HG02623 (cell line): ENCODE data around the gene PPFIA2.

Experiments
- ATAC-seq: cut with Tn5 transposase; IDR thresholded peaks from one replicate; pipeline ENCODE4 v1.9.1; 2021; ENCODE audit warnings: moderate library complexity; ENCODE audit not compliant: unreplicated experiment

Gene PPFIA2

DNA sequence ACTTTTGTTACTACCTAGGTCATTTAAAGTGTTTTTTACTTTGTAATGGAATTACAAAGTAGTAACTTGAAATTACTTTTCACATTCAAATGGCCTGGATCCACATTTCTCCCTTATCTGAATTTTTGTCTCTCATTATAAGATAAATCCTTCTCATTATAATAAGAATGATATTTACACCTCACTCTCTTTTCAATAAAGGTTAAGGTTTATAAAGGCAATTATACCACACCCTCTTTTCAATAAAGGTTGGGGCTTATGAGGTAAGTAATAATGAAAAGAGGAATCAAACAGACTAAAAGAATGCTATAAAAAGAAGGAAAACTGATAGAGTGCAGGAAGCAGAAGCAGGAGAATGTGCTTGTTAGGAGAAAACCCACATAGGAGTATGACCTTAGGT is 470.5 kb downstream of the PPFIA2 start:
- ATAC-seq = no peak

DNA sequence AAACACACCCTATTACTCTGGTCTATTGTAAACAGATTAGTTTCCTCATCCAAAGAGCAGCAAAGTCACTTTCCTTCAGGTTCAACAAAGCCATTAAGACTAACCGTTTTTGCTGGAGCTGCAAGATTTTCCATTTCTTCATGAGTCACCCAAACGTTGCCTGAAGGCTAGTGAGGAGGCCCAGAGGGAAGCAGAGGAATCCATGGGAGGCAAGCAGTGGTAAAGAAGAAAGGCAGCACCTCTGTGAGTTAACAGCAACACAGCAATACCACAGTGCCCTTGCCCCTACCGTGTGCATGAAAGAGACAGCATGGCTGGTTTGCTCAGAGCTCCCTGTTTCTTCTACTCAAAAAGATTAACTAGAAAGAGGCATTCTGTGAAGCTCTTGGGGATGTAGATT is 475.0 kb downstream of the PPFIA2 start:
- ATAC-seq = no peak

- ATAC-seq = no peak
Observed at GRCh38 chr12:81274637-81275529, 484.3 kb downstream of the PPFIA2 start.

- ATAC-seq = no peak
Observed at GRCh38 chr12:81270385-81270784, 488.8 kb downstream of the PPFIA2 start.

GRCh38 chr12:81263072-81263471 is 496.1 kb downstream of the PPFIA2 start:
- ATAC-seq = no peak

DNA sequence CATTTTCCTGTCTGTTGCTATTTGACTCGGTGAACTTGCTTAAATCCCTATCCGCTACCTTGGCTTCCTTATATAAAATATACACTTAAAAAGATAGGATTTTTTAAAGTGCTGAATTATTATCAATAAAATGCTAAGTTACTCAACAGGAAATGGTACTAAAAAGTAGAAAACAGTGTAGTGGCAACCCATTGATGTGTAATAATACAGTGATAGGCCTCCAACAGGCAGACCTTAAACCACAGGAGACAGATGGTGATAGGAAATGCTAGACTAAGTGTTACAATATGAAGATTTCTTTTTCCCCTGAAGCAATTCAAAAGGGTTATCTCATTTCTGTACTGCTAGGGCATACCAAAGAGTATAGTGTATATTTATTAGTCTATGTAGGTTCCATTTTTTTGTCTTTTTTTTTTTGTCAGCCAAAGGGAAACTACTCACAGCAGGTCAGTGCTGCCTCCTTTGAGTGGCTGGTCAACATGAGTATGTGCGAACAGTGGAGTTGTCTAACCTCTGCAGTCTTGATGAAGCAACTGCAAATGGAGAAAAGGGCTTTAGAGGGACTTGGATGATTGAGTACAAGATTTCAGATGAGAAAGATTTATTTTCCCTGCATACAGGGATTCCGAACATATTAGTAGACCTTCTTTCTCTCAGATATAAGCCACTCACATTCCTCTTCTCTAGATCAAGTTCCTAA is 497.5 kb downstream of the PPFIA2 start:
- no peak for ATAC-seq

DNA sequence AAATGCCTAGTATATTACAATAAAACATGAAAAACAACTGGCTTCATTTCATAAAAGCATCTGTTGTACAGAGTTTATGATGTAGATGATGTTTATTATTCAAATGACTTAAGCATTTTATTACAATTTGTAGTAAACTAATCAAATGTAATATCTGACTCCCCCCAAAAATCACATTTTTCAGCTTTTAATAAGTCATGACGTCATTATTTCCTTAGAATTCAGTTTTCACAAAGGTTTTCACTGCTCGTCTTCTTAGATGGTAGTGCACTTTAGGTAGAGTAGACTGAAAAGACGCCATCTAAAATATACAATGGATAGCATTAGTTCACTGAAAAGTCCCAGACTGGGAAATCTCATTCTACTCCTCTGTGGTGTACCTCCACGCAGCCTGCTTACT is 499.8 kb downstream of the PPFIA2 start:
- ATAC-seq = no peak

DNA sequence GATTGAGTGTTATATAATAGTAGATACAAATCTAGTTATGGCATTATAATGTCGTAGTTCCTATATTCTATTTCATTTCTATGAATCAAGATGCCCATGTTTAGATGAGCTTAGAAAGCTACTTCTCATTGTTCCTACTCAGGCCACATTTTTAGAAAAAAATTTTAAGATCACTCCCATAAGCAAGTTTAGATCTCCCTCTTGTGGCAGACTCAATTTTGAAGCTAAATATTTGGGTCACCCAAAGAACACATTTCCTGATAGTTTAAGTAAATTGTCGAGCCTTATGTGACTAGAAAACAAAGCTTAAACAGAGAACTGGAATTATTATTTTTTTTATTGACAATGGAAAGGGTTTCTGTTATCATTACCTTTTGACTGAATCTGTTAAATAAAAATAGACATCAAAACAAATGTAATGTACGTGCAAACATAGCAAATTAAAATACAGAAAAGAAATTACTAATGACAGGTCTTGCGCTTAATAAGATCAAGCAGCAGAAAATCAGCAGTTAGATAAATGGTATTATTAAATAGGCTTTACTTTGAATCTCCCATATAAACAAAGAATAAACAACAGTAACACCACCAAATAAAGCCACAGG is 501.1 kb downstream of the PPFIA2 start:
- no peak for ATAC-seq

DNA sequence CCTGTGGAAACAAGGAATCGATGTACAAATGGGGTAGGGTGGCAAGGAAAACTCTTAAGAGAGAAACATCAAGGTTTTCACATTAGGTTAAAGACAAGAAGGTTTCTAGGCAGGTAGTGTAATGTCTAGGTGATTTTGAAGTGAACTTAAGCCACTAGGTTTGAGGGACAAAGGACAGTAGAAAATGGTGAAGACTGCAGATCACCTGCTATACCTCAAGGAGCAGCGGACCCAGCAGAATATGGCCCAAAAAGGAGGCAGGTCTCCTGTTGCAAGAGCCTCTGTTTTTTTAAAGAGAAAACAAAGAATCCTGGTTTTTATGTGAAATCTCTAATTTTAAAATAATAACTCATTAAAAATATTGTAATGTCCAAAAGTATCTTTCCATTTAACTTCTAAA is 503.2 kb downstream of the PPFIA2 start:
- ATAC-seq = no peak

DNA sequence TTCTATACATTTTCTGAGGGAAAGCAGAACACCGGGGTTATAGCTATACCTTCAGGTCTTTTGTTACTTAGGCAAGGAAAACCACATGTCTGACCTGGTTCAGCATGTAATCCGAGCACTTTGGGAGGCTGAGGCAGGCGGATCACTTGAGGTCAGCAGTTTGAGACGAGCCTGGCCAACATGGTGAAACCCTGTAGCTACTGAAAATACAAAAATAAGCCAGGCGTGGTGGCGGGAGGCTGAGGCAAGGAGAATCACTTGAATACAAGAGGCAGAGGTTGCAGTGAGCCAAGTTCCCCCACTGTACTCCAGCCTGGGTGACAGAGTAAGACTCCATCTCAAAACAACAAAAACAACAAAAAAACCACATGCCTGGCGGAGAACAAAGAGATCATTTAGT is 503.7 kb downstream of the PPFIA2 start:
- no peak for ATAC-seq

DNA sequence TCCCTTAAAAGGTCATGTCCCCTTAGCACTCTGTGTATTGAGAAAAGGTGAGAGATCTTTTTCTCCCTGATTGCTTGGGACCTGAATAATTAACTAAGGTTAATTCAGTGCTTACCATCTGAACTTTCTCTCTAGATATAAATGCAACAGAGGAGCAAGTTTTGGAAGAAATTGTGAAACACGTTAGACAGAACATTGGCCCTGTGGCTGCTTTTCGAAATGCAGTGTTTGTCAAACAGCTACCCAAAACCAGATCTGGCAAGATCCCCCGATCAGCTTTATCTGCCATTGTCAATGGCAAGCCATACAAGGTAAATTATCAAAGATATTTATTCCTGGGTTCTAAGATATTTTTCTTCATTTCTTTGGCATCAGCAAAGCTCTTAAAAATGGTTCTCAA is 505.8 kb downstream of the PPFIA2 start:
- ATAC-seq = no peak

- ATAC-seq = no peak
Observed at GRCh38 chr12:81252228-81252627, 506.9 kb downstream of the PPFIA2 start.

GRCh38 chr12:81249976-81250375 is 509.2 kb downstream of the PPFIA2 start:
- ATAC-seq = no peak

DNA sequence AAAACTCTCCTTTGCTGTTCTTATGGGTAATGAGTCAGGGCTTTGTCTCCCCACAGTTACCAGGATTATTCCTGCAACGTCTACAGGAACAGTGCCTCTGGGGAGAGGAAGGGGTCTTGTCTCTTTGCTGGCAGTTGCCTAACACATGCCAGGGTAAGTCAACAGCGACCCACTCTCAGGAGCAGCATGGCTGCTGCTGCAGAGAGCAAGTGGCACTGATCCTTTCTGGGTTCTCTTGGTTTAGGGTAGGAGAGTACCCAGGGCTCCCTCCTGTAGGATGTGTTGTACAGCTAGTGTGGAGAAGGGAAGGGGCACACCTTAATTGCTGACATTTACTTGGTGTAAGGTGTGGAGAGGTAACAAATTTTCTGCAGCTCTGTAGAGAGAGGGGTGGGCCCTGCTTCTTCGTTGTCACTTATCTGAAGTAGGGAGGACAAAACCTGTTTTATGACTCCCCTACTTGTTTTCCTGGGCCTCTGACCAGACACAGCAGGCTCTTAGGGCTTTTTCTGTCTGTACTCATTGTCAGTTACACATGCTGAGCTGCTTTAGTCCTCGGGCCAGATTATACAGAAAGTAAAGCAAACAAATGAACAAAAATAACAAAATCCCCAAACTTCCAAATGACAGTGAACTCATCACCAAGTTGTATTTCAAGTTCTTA is 513.1 kb downstream of the PPFIA2 start:
- no peak for ATAC-seq

- ATAC-seq = no peak
Observed at GRCh38 chr12:81245458-81245857, 513.7 kb downstream of the PPFIA2 start.

- no peak for ATAC-seq
Observed at GRCh38 chr12:81231574-81232368, 527.4 kb downstream of the PPFIA2 start.

DNA sequence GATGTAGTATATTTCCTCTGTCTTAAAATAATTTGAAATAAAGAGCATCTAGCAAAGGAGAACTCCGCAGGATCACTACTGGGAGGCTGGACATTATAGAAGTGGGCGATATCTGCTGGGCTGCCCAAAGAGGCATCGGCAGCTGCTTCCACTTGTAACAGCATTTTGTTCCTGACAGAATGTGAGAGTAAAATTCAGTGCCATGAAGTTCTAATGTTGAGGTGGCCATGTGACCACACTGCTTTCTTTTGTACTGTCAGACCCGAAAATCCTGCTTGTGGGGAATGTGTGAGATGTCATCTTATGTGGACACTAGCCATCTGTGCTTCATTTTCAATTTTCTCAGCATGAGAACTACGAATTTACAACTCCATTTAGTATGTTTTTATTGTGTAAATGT is 529.4 kb downstream of the PPFIA2 start:
- ATAC-seq = no peak

GRCh38 chr12:81224626-81225025 is 534.5 kb downstream of the PPFIA2 start:
- ATAC-seq = no peak

- ATAC-seq = no peak
Observed at GRCh38 chr12:81222846-81223592, 536.1 kb downstream of the PPFIA2 start.

GRCh38 chr12:81221681-81222080 is 537.5 kb downstream of the PPFIA2 start:
- ATAC-seq = no peak
